DND-41 (cell line): ENCODE measurements around the gene PRTN3.

Experiments
- ATAC-seq: fragments of 200-7000 bp; cut with Tn5 transposase; 3 replicates; pipeline ENCODE4 v1.9.1; 2021; ENCODE audit warnings: low read depth; ENCODE audit not compliant: insufficient read depth
- DNase-seq: peaks from one replicate; pipeline ENCODE4 v3.0.0-alpha.2; 2020
- H2AFZ ChIP-seq: 2 replicates; pipeline ENCODE4 v1.6.0; 2012; ENCODE audit warnings: low read depth, low read length
- H3K27ac ChIP-seq: 2 replicates; pipeline ENCODE4 v1.5.1; 2012; ENCODE audit warnings: low read length, inconsistent platforms
- H3K27me3 ChIP-seq: fragments of 200-600 bp; sonication (generic); 2 replicates; pipeline ENCODE4 v1.6.0; 2012; ENCODE audit warnings: low read length, mild to moderate bottlenecking, inconsistent platforms; ENCODE audit not compliant: insufficient read depth, poor library complexity
- H3K36me3 ChIP-seq: 2 replicates; pipeline ENCODE4 v1.5.1; 2012; ENCODE audit warnings: low read length, inconsistent platforms; ENCODE audit not compliant: insufficient read depth
- H3K4me1 ChIP-seq: 2 replicates; pipeline ENCODE4 v1.5.1; 2012; ENCODE audit warnings: mild to moderate bottlenecking, low read length; ENCODE audit not compliant: insufficient read depth
- H3K4me2 ChIP-seq: 2 replicates; pipeline ENCODE4 v1.6.0; 2012; ENCODE audit warnings: mild to moderate bottlenecking, moderate library complexity, low read length, inconsistent platforms; ENCODE audit not compliant: insufficient read depth
- H3K4me3 ChIP-seq, 2 experiments: fragments of 200-600 bp in 1 of 2; shearing (Covaris generic) in 1 of 2; 2 replicates each; pipeline ENCODE4 v1.5.1; 2012 to 2016; ENCODE audit warnings: inconsistent platforms in 2 of 2, low read length in 2 of 2, mild to moderate bottlenecking in 2 of 2, low read depth in 1 of 2, moderate library complexity in 1 of 2
- H3K79me2 ChIP-seq: 2 replicates; pipeline ENCODE4 v1.6.0; 2012; ENCODE audit warnings: low read length, inconsistent platforms; ENCODE audit not compliant: insufficient read depth
- H3K9ac ChIP-seq: 2 replicates; pipeline ENCODE4 v1.6.0; 2012; ENCODE audit warnings: low read depth, mild to moderate bottlenecking, inconsistent platforms, low read length, moderate library complexity
- H3K9me3 ChIP-seq: 2 replicates; pipeline ENCODE4 v1.5.1; 2012; ENCODE audit warnings: low read length, moderate library complexity, mild to moderate bottlenecking, inconsistent platforms; ENCODE audit not compliant: insufficient read depth, severe bottlenecking
- H4K20me1 ChIP-seq: 2 replicates; pipeline ENCODE4 v1.6.0; 2012; ENCODE audit warnings: low read length; ENCODE audit not compliant: insufficient read depth
- EZH2 ChIP-seq: IDR thresholded peaks from 3 replicates; pipeline ENCODE4 v1.6.1; 2012; ENCODE audit warnings: borderline replicate concordance, low read depth, mild to moderate bottlenecking, moderate library complexity, low read length, inconsistent platforms; ENCODE audit not compliant: severe bottlenecking
- TF ChIP-seq, protein P1 (sequence below): IDR thresholded peaks from 2 replicates; pipeline ENCODE4 v1.5.1; 2012; ENCODE audit warnings: borderline replicate concordance, low read length, moderate library complexity, mild to moderate bottlenecking; ENCODE audit not compliant: poor library complexity, severe bottlenecking; ENCODE audit errors: extremely low read depth

Gene PRTN3

DNA sequence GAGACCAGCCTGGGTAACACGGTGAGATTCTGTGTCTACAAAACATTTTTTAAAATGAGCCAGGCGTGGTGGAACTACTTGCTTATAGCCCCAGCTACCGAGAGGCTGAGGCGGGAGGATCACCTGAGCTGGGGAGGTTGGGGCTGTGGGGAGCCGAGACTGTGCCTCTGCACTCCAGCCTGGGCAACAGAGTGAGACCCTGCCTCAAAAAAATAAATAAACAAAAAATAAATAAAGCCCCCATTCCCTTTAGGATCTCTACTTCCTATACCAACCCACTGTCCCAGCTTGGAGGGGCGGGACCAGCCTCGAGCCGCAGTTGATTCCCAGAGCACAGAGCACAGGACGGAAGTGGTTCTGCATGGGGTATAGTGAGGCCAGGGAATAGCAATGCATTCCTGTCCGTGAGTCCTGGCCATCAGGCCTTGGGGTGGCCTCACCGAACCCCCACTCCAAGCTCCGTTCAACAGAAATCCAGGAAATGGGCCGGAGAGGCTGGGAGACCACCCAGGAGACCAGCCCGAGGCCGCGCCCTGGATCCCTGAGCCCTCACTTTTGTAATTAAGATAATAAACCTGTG lies 48.4 kb upstream of the PRTN3 start:
- H3K4me3 ChIP-seq, result no peak overlapping the region
- TF ChIP-seq, protein P1, sequence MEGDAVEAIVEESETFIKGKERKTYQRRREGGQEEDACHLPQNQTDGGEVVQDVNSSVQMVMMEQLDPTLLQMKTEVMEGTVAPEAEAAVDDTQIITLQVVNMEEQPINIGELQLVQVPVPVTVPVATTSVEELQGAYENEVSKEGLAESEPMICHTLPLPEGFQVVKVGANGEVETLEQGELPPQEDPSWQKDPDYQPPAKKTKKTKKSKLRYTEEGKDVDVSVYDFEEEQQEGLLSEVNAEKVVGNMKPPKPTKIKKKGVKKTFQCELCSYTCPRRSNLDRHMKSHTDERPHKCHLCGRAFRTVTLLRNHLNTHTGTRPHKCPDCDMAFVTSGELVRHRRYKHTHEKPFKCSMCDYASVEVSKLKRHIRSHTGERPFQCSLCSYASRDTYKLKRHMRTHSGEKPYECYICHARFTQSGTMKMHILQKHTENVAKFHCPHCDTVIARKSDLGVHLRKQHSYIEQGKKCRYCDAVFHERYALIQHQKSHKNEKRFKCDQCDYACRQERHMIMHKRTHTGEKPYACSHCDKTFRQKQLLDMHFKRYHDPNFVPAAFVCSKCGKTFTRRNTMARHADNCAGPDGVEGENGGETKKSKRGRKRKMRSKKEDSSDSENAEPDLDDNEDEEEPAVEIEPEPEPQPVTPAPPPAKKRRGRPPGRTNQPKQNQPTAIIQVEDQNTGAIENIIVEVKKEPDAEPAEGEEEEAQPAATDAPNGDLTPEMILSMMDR, result no peak
- TF ChIP-seq EZH2, result no peak
- DNase-seq (no peak), ATAC-seq (no peak)
- peaks cover 9% of the 10 kb centered on the region for H3K4me1 ChIP-seq
- H3K27ac ChIP-seq, result no peak overlapping the region
- H3K9me3 ChIP-seq, result no peaks in the 10 kb centered on the region
- H3K27me3 ChIP-seq, result no peaks in the 10 kb centered on the region
- H4K20me1 ChIP-seq, result no peaks in the 10 kb centered on the region
- H3K9ac ChIP-seq, result no peak overlapping the region
- no peak overlapping the region for H3K4me2 ChIP-seq
- H3K79me2 ChIP-seq, result peaks cover 12% of the 10 kb centered on the region
- no peaks in the 10 kb centered on the region; the same call in 1 of the 2 replicates for H3K36me3 ChIP-seq
- no peak overlapping the region for H2AFZ ChIP-seq

DNA sequence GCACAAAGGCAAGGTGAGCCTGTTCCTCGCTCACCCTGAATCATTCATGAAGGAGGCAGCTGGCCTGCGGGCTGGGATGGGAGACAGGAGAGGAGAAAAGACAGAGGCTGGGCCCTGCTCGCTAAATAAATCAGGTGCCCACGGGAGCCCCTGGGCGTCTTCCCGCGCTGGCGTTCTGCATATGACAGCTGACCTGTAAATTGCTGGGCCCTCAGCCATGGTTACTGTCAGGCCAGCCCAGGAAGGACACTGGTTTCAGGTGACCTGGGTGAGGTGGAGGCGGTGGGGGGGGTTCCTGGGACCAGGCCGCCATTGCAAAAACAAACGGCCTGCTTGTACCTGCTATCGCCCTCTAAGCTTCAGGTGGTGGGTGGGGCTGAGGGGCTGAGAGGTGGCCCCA lies 47.0 kb upstream of the PRTN3 start:
- Histone ChIP-seq H3K4me1 (peaks cover 13% of the 10 kb centered on the region), H3K9ac (no peak overlapping the region), H3K4me2 (no peak overlapping the region), H3K4me3 (no peak overlapping the region), H3K27ac (no peak overlapping the region), H3K79me2 (peaks cover 26% of the 10 kb centered on the region), H4K20me1 (peaks cover 9% of the 10 kb centered on the region), H3K27me3 (no peaks in the 10 kb centered on the region), H3K36me3 (peaks cover 10% of the 10 kb centered on the region), H2AFZ (no peak overlapping the region), H3K9me3 (no peaks in the 10 kb centered on the region)
- TF ChIP-seq, protein P1, result no peak
- TF ChIP-seq EZH2, result no peak
- no peak for DNase-seq
- no peak for ATAC-seq

DNA sequence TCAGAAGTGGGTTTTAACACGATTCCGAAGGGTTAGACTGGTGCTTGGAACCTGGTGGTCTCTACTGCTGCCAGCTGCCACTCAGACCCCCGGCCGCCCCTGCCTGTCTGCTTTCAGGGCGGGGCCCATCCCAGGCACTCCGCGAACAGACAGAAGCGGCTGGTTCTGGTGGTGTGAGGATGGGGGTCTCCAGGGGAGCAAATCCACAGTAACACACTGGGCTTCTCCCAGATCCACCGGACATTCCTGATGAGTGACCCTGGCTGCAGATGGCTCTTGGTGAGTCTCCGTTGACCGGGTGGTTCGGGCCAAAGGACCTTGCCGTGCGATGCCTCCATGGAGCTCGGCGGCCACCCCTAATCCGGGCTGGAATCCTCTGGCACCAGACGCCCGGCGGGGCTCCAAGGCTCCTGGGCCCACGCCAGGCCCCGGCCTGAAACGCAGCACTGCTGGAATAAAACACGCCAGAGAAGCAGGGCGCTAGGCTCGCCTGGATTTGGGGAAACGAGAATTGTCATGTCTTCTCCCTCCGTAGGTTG lies 45.7 kb upstream of the PRTN3 start:
- Histone ChIP-seq H3K36me3 (peaks cover 22% of the 10 kb centered on the region), H4K20me1 (peaks cover 22% of the 10 kb centered on the region), H3K27ac (no peak overlapping the region), H3K9ac (no peak overlapping the region), H3K9me3 (no peaks in the 10 kb centered on the region), H3K79me2 (peaks cover 40% of the 10 kb centered on the region), H3K27me3 (no peaks in the 10 kb centered on the region), H2AFZ (no peak overlapping the region), H3K4me1 (peaks cover 26% of the 10 kb centered on the region), H3K4me2 (no peak overlapping the region), H3K4me3 (no peak overlapping the region)
- ATAC-seq (no peak), DNase-seq (no peak)
- no peak for TF ChIP-seq EZH2
- TF ChIP-seq, protein P1, result no peak
